Duodenal mucosa (tissue), 2 donors: Measurements from ENCODE around the gene FILIP1L.

Source experiments
- H3K27ac ChIP-seq: one replicate; pipeline ENCODE4 v1.7.0; 2013; ENCODE audit warnings: low read depth, low read length
- H3K27me3 ChIP-seq, 2 donors: one replicate each; pipeline ENCODE4 v1.7.0; 2013; ENCODE audit warnings: low read length in 2 of 2, control low read depth in 1 of 2; ENCODE audit not compliant: insufficient read depth in 2 of 2, control insufficient read depth in 1 of 2
- H3K36me3 ChIP-seq, 2 donors: one replicate each; pipeline ENCODE4 v1.7.0; 2013; ENCODE audit warnings: low read length in 2 of 2, control low read depth in 1 of 2; ENCODE audit not compliant: insufficient read depth in 2 of 2, control insufficient read depth in 1 of 2
- H3K4me1 ChIP-seq, 2 donors: one replicate each; pipeline ENCODE4 v1.7.0; 2013; ENCODE audit warnings: low read length in 2 of 2, control low read depth in 1 of 2; ENCODE audit not compliant: insufficient read depth in 2 of 2, control insufficient read depth in 1 of 2
- H3K4me3 ChIP-seq, 2 donors: one replicate each; pipeline ENCODE4 v1.7.0; 2013; ENCODE audit warnings: low read length in 2 of 2, low read depth in 1 of 2
- H3K9ac ChIP-seq, 2 donors: one replicate each; pipeline ENCODE4 v1.7.0; 2013; ENCODE audit warnings: low read length in 2 of 2, low read depth in 1 of 2
- H3K9me3 ChIP-seq, 2 donors: one replicate each; pipeline ENCODE4 v1.7.0; 2013; ENCODE audit warnings: low read length in 2 of 2, control low read depth in 1 of 2; ENCODE audit not compliant: control insufficient read depth in 1 of 2

The FILIP1L gene

GRCh38 chr3:99883138-99883461 is 231.2 kb downstream of the FILIP1L start:
- H3K27me3 ChIP-seq, result no peaks in the 10 kb centered on the region
- H3K4me3 ChIP-seq, result no peak overlapping the region
- no peak overlapping the region for H3K27ac ChIP-seq
- no peak overlapping the region for H3K9ac ChIP-seq
- H3K4me1 ChIP-seq, result peaks cover 0 to 9% of the 10 kb centered on the region in 2 donors
- no peaks in the 10 kb centered on the region for H3K36me3 ChIP-seq
- H3K9me3 ChIP-seq, result no peaks in the 10 kb centered on the region

- Histone ChIP-seq H3K9me3 (no peaks in the 10 kb centered on the region), H3K9ac (no peak overlapping the region), H3K27me3 (no peaks in the 10 kb centered on the region), H3K27ac (no peak overlapping the region), H3K4me1 (peaks cover 0 to 9% of the 10 kb centered on the region in 2 donors), H3K4me3 (no peak overlapping the region), H3K36me3 (no peaks in the 10 kb centered on the region)
Measured at GRCh38 chr3:99882436-99883137, 231.7 kb downstream of the FILIP1L start.

- H3K9ac ChIP-seq, result no peak overlapping the region
- H3K27me3 ChIP-seq, result no peaks in the 10 kb centered on the region
- H3K36me3 ChIP-seq, result no peaks in the 10 kb centered on the region
- H3K27ac ChIP-seq, result peak overlapping the region; percentile 71
- H3K4me3 ChIP-seq, result no peak overlapping the region
- H3K9me3 ChIP-seq, result no peaks in the 10 kb centered on the region
- peaks cover 0 to 9% of the 10 kb centered on the region in 2 donors for H3K4me1 ChIP-seq
Measured at GRCh38 chr3:99881121-99881524, 233.2 kb downstream of the FILIP1L start.

- Histone ChIP-seq H3K4me1 (peaks cover 0 to 5% of the 10 kb centered on the region in 2 donors), H3K27ac (no peak overlapping the region)
Measured at GRCh38 chr3:99879275-99879674, 235.0 kb downstream of the FILIP1L start.

GRCh38 chr3:99878005-99878404 is 236.3 kb downstream of the FILIP1L start:
- Histone ChIP-seq H3K4me3 (no peak overlapping the region), H3K36me3 (no peaks in the 10 kb centered on the region), H3K9me3 (no peaks in the 10 kb centered on the region), H3K4me1 (peaks cover 0 to 4% of the 10 kb centered on the region in 2 donors), H3K9ac (no peak overlapping the region), H3K27ac (no peak overlapping the region), H3K27me3 (no peaks in the 10 kb centered on the region)

More at GRCh38 chr3:99879275-99879674, 235.0 kb downstream of the FILIP1L start:
- H3K9me3 ChIP-seq, result no peaks in the 10 kb centered on the region
- H3K36me3 ChIP-seq, result no peaks in the 10 kb centered on the region
- H3K27me3 ChIP-seq, result no peaks in the 10 kb centered on the region
- H3K4me3 ChIP-seq, result no peak overlapping the region
- no peak overlapping the region for H3K9ac ChIP-seq

GRCh38 chr3:99877031-99877579 is 237.2 kb downstream of the FILIP1L start:
- Histone ChIP-seq H3K4me1 (peaks cover 9 to 13% of the 10 kb centered on the region in 2 donors), H3K27me3 (no peaks in the 10 kb centered on the region), H3K9ac (peak overlapping the region; percentile 6 to 98), H3K9me3 (no peaks in the 10 kb centered on the region), H3K4me3 (no peak overlapping the region), H3K36me3 (no peaks in the 10 kb centered on the region), H3K27ac (peak overlapping the region; percentile 27)

GRCh38 chr3:99875929-99876841 is 238.1 kb downstream of the FILIP1L start:
- Histone ChIP-seq H3K27me3 (no peaks in the 10 kb centered on the region), H3K27ac (peak overlapping the region; percentile 86), H3K36me3 (no peaks in the 10 kb centered on the region), H3K9me3 (no peaks in the 10 kb centered on the region), H3K4me3 (peak overlapping the region; percentile 87 to 92), H3K4me1 (peaks cover 13 to 16% of the 10 kb centered on the region in 2 donors), H3K9ac (peak overlapping the region; percentile 92 to 98)

- no peaks in the 10 kb centered on the region for H3K9me3 ChIP-seq
- H3K4me1 ChIP-seq, result peaks cover 18 to 22% of the 10 kb centered on the region in 2 donors
- peak overlapping the region; percentile 92 to 98 for H3K9ac ChIP-seq
- H3K27ac ChIP-seq, result peak overlapping the region; percentile 86
- H3K36me3 ChIP-seq, result no peaks in the 10 kb centered on the region
- no peaks in the 10 kb centered on the region for H3K27me3 ChIP-seq
- peak overlapping the region; percentile 87 to 92 for H3K4me3 ChIP-seq
Measured at GRCh38 chr3:99875581-99875928, 238.7 kb downstream of the FILIP1L start.

- Histone ChIP-seq H3K27me3 (no peaks in the 10 kb centered on the region), H3K27ac (peak overlapping the region; percentile 30), H3K9ac (peak overlapping the region; percentile 92 to 98), H3K4me1 (peaks cover 23 to 34% of the 10 kb centered on the region in 2 donors), H3K9me3 (no peaks in the 10 kb centered on the region), H3K36me3 (no peaks in the 10 kb centered on the region), H3K4me3 (peak overlapping the region; percentile 87 to 92)
Measured at GRCh38 chr3:99874237-99875002, 239.9 kb downstream of the FILIP1L start.
